Retinal pigment epithelial cell (primary cell): Measurements from ENCODE around the gene HSD17B8.

ENCODE experiments used
- DNase-seq: peaks from one replicate; pipeline ENCODE4 v3.0.0-alpha.2; 2010; ENCODE audit warnings: low read depth
- H3K4me3 ChIP-seq: 2 replicates; pipeline ENCODE4 v1.5.1; 2011; ENCODE audit warnings: mild to moderate bottlenecking, low read length, control low read depth, moderate library complexity
- CTCF ChIP-seq: conservative IDR thresholded peaks from 2 replicates; pipeline ENCODE4 v1.5.1; 2011; ENCODE audit warnings: low read depth, low read length, control low read depth, inconsistent platforms

The HSD17B8 gene

GRCh38 chr6:33177552-33178446 is 26.7 kb upstream of the HSD17B8 start:
- H3K4me3 ChIP-seq, result no peak overlapping the region
- DNase-seq, result no peak
- TF ChIP-seq CTCF, result no peak

DNA sequence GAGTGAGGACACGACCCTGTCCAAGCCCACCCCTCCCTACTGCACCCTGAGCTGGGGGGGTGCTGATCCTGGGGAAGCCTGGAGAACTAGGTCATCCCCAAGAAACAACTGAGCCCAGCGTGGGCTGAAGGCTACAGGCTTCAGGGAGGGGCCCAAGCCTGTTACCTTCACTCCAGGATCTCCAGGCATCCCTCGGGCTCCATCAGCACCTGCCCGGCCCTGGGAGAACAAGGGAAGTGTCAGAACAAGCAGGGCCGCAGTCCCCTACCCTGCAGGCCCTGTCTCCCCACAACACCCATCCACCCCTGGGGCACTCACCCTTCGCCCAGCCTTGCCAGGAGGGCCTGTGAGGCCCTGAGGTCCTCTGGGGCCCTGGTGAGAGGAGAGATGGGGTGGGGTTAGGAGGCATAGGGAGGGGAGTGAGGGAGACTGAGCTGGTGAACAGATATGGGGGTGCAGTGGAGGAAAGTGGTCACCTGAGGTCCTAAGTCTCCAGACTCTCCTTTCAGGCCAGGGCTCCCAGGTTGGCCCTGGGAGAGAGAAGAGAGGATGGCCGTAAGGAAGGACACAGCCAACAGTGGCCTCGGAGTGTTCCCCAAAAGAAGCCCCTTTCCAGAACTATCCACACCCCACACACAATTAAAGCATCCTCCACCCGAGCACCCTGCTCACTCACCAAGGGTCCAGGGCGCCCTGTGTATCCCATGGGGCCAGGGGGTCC is 25.5 kb upstream of the HSD17B8 start:
- TF ChIP-seq CTCF, result no peak
- no peak for DNase-seq
- H3K4me3 ChIP-seq, result no peak overlapping the region

DNA sequence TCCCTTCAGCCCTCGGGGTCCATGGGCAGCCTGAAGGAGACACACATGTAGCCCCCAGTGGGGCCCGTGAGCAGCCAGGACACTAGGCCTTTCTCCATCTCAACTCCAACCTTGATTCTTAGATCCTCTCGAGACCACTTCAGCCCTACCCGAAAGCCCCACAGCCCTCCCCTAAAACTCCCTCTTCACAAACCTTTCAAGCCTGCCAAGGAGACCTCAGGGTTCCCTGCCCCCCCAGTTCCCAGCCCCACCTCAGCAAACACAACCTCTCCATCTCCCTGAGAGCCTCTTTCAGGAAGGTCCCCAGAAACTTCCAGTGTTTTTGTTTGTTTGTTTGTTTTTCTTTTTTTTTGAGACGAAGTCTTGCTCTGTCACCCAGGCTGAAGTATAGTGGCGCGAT is 23.3 kb upstream of the HSD17B8 start:
- no peak for TF ChIP-seq CTCF
- DNase-seq, result no peak
- H3K4me3 ChIP-seq, result no peak overlapping the region

DNA sequence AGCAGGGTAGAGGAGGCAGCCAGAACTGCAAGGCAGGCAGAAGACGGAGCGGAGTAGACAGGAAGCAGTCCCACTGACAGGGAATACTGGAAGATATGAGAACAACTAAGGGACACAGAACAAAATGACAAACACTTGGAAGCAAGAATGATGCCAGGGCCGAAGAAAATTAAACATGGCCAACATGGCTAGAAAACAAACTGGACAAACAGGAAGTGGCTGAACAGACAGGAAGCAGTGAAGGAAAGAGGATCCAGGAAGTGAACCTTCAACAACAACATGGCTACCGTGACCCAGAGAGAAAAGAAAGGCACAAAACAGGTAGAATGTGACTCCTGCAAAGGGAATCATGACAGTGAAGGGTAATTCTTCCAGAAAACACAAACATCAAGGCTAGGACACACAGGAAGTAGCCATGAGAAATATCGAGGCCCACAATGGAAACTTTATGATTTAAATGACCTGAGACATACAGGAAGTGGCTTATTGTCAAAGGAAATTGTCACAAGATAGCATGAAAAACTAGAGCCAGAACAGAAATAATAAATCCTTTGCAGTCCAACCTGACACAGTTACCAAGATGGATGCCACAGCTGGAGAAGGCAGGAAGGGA is 21.3 kb upstream of the HSD17B8 start:
- DNase-seq, result no peak
- H3K4me3 ChIP-seq, result no peak overlapping the region
- TF ChIP-seq CTCF, result no peak

DNA sequence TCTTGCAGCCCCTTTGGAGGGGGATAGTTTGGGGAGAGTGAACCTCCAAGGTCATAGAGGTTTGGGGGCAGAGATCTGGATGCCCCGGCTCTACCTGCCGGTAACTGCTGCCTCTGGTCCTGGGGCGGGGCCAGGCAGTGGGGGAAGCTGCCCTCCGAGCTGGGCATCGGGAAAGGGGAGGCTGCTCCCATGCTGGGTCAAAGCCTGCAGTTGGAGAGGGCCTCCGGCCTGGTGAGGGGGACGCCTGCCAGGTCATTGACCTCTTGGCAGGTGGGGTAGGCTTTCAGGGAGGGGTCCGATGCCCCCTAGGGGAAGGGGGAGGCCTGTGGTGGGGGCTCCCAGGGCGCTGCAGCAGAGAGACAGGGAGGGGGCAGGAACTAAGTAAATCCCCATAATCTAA is 19.3 kb upstream of the HSD17B8 start:
- no peak overlapping the region for H3K4me3 ChIP-seq
- TF ChIP-seq CTCF, result no peak
- DNase-seq, result no peak

DNA sequence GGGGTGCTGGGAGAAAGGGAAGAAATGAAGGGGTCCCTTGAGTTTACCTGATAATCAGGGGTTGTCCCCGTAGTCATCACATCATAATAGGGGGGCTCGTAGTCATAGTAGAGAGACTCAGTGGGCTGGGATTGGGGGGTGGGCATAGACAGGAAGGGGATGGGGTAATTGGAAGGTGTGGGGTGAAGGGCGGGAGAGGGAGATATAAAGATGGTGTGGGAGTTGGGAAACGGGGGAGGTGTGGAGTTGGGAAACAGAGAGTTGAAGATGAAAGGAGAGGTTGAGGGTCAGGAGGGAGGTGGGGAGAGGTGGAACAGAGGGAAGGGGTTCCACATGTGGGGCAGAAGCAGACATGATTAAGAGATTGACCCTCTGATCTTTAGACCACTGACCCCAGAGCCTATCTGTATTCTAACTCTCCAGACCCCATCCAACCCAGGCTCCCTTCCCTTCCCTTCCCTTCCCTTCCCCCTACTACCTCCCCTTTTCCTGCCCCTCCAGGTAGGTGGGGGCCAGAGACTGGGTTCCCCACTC is 18.7 kb upstream of the HSD17B8 start:
- TF ChIP-seq CTCF, result no peak
- DNase-seq, result no peak
- no peak overlapping the region for H3K4me3 ChIP-seq
